HG02798 (cell line): Measurements from ENCODE around the gene CBY2.
A peak's percentile ranks its signal among the peaks of the same experiment; 100 is the strongest.

Experiments used
- ATAC-seq: cut with Tn5 transposase; IDR thresholded peaks from one replicate; pipeline ENCODE4 v1.9.1; 2021; ENCODE audit warnings: mild to moderate bottlenecking; ENCODE audit not compliant: unreplicated experiment, poor library complexity

CBY2 gene

DNA sequence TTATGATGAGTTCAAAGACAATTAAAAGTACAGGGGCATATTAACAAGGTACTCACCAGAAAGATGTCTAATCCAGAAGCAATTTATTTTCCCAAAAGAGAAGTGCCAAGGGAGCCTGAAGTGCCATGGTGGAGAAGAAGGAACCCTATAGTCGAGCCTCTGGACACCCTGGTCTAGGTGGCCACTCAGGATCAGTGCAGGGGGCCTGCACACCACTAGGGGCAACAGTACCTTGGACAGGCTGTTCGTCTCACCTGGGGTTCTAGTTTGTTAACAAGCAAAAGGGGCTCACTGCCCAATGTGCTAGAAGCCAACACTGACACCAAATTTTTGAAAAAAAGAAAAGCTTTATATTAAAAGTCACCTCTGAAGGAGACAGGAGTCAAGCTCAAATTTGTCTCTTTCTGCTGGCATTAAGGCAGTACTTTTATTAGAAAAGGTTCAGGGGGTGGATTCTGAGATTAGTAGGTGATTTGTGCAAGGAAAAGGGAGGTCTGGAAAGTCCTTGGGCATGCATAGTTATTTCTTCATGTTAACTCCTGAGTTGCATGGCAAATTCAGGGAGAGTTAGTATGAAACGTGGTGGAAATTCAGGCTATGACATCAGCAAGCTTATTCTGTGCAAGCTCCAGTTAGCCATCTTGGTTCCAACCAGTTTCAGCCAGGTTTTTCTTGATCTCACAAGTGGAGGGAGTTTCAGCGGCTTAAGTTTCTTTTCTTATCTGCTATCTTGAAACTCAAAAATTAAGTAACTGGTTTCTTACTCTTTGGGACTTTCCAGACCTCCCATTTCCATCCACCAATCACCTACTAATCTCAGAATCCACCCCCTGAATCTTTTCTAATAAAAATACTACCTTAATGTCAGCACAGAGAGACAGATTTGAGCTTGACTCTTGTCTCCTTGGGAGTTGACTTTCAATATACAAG, 884 bp upstream of the CBY2 start:
- peak; percentile 71 for ATAC-seq

DNA sequence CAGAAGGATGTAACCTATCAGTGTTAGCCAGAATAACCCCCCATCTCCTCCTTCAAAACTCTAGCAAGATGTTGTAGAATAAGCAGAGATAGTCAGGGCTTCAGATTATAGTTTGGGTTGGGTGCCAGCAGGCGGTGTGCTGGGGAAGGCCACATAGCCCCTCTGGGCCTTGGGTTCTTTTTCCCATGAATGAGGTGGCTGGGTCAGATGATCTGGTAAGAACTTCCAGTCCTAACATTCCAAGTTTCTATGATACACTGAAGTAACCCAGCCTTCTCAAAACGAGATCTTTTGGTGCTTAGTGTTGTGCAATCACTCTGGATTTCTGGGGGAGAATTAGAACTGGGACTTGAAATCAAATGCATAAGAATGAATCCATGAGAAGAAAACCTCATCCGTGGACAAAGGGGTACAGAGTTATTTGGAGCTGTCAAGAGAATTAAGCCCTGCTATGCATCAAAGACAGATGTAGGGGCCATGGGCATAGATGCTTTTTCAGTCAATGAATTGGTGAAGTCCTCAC, 810 bp downstream of the CBY2 start:
- ATAC-seq = no peak

DNA sequence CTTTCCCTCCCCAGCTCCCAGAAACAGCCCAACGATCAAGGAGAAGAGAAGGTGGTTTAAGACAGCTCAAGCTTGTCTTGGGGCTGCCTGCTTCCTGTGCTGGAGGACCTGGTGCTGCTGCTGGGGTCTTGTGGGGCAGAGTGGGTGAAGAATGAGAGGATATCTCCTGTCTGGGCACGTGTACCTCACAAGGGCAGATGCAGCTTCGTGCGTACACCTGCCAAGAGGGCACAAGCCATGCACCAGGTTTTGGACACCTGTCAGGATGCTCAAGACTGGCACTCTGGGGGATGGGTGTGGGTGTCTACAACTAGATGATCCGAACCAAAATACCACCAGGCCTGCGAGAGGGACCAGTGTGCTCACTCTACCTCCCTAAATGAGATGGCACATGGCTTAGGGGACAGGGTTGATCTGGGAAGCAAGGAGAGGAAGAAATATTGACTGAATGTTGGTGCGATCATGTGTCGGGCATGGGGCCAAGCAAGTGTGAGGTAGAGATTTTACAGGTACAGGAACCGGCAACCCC, 2.2 kb downstream of the CBY2 start:
- no peak for ATAC-seq

DNA sequence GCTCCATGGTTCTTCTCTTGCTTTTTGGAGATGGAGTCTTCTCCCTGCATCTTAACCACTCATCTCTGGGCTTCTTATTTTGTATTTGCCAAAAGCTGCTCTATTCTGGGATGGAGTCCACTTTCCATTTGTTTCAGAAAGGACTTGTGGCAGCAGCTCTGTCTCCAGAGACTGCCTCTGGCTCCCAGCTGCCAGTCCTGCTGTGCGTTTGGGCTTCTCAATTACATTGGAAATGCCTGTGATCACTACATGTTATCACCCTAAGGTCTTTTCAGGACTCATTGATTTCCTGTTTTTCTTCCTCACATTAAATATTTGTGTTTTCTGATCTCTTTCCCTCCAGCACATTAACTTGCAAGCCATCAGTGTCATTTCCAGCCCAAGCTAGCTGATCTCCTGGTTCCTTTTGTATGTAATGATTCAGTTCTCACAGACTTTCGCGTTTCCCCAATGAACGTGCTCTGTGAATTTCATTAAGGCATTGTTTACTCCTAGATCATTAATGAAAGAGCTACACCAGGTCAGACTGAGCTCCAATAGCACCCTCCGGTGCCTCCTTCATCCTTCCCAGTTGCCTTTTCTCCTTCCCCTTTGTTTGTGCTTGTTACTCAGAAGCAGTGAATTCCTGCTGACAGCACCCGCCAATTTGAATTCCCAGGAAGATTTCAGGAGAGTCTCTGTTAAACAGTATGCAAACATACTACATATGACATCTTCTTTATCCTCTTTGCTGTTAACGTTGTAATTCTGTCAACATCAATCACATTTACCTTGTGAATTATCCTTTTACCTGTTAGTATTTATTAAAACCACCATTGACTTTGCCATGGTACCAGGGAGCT, 3.0 kb downstream of the CBY2 start:
- ATAC-seq = no peak

DNA sequence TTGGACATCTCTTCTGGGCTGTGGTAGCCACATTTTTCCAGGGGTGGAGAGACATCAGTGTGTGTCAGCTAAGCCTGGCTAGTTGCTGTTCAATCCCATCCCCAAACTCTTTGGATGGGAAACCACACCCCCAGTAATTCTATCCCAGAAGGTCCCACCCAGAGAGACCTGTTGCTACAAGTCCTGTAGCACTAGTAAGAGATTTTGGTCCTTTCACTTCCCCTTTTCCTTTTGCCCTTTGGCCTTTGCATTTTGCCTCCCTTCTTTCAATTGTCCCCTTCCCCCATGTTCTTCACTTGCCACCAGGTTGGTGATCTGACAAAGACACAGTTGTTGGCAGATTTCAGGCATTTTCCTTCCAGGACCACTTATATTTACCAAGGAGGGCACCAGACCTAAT, 3.8 kb downstream of the CBY2 start:
- peak; percentile 36 for ATAC-seq

DNA sequence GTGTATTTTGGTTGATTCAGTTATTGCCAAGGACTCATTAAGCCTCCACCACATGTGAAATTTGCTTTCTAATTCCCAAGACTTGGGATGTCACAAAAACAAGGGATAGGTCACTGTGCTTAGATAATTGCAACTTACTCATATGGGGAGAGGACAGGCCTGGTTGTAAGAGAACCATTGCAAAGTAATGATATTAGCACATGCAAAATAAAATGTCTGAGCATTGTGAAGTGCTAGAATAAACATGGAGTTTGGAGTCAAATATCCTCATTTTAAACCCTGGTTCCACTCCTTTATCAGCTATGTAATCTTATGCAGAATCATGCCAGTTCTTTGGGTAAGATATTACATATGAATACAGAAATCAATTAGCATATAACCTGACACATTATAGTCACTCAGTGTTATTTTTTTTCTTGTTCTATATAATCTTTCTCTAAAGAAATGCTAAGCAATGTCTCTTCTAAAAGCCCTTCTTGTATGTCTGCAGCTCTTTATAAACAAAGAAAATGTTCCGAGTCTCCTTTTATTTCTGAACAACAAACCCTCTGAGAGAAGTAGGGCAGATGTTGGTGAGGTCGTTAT, 5.5 kb downstream of the CBY2 start:
- no peak for ATAC-seq

DNA sequence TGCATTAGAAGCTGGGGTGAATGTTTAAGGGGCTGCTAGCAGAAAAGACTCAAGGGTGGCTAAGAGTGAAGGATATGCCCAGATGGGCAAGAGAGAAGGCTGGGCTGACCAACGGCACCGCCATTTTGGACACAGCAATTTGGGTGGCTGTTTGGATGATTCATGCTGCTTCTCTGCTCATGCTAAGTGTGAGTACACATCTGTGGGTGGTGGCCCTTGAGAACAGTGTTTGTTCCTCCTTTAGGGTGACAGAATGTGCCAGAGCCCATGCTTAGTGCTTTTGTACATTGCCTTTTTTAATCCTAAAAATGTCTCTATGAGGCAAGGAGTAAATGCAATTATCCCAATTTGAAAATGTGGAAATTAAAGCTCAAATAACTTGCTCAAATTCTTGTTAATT, 9.8 kb downstream of the CBY2 start:
- ATAC-seq = no peak

DNA sequence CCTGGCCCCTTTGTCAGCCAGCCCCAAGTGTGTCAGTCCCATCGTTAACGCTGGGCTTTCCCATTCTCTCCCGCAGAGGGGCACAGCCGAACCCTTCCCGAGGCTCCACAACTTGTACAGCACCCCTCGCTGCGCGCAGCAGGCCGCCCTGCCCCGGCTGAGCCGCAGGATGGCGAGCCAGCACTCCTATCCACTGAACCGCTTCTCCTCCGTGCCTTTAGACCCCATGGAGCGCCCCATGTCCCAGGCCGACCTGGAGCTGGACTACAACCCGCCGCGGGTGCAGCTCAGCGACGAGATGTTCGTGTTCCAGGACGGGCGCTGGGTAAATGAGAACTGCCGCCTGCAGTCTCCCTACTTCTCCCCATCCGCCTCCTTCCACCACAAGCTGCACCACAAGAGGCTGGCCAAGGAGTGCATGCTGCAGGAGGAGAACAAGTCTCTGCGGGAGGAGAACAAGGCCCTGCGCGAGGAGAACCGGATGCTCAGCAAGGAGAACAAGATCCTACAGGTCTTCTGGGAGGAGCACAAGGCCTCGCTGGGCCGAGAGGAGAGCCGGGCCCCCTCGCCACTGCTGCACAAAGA, 11.1 kb downstream of the CBY2 start:
- ATAC-seq = no peak

DNA sequence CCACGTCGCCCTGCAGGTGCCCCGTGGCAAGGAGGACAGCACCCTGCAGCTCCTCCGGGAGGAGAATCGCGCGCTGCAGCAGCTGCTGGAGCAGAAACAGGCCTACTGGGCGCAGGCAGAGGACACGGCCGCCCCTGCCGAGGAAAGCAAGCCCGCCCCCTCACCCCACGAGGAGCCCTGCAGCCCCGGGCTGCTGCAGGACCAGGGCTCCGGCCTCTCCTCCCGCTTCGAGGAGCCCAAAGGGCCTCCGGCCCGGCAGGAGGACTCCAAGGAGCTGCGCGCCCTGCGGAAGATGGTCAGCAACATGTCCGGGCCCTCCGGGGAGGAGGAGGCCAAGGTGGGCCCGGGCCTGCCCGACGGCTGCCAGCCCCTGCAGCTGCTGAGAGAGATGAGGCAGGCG, 11.6 kb downstream of the CBY2 start:
- ATAC-seq = no peak

DNA sequence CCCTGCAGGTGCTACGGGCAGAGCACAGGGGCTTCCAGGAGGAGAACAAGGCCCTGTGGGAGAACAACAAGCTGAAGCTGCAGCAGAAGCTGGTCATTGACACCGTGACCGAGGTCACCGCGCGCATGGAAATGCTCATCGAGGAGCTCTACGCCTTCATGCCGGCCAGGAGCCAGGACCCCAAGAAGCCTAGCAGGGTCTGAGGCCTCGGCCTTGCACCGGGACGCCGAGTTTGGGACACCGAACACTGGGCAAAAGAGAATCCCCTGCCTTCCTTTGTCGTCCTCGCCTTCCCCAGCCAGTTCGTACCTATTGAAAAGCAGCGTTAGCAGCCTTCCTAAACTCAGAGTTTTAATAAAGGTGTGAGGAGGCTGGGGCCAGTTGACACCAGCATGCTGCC, 12.1 kb downstream of the CBY2 start:
- ATAC-seq = no peak

DNA sequence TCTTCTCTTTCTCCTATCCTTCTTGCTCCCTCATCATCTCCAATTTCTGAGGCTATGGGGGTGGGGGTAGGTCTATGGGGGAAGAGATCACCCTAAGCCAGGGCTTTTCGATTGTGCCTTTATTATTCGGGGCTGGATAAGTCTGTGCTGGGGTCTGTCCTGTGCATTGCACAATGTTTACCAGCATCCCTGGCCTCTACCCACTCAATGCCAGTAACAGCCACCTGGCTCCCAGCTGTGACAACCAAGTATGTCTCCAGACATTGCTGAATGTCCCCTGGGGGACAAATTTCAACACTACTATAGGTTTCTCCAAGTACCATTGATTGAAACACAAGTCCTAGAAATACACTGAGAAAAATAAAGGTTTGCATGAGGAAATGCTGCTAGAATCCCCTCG, 13.2 kb downstream of the CBY2 start:
- ATAC-seq = no peak

DNA sequence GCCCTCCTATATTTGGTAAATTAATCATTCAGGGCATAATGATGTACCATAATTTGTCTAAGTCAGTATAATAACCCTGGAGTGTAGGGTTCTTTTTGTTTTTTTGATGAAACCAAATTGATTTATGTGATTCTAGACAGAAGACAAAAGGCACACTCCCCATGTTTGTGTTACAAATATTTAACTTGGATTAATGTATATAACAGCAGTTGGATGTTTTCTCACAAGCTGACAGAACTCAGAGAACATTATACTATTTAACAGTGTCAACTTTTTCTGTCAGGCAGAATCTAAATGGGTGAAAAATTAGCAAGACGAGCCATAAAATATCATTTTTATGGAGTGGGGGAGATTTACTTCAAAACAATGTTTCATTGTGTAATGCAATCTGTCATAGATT, 15.2 kb downstream of the CBY2 start:
- ATAC-seq = no peak

DNA sequence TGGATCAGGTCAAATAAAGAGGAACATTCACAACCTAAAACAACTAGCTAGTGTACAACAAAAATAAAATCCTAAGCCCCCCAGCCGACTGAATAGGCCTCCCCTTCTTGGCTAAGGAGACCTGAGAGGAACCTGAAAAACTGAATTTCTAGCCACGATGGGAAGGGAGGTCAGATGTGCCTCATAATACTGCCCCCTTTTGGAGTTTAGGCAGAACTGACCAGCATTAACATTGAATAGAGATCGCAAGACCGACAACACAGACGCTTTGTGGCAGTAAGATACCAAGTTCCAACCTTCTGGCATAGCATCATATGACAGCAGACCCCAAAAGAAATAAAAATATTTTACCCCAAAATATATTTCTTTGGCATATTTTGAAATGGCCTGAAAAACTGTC, 15.9 kb downstream of the CBY2 start:
- ATAC-seq = peak; percentile 58

DNA sequence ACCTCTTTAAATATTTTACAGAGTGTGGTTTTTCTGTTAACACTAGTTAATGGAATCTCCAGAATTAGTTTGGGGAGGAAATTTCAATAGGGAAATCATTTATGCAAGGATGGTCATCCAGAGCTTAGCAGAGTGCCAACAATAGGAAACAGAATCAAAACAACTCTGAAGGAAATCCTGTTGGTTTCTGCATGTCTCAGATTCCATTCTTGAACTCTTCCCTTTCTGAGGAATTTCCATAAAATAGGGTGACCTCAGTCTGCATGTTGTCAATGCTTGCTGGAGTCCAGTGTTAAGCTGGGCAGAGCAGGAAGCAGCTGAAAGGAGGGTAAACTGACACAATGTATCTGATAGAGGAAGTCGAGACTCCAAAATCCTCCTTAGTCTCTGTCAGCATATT, 16.9 kb downstream of the CBY2 start:
- ATAC-seq = no peak

DNA sequence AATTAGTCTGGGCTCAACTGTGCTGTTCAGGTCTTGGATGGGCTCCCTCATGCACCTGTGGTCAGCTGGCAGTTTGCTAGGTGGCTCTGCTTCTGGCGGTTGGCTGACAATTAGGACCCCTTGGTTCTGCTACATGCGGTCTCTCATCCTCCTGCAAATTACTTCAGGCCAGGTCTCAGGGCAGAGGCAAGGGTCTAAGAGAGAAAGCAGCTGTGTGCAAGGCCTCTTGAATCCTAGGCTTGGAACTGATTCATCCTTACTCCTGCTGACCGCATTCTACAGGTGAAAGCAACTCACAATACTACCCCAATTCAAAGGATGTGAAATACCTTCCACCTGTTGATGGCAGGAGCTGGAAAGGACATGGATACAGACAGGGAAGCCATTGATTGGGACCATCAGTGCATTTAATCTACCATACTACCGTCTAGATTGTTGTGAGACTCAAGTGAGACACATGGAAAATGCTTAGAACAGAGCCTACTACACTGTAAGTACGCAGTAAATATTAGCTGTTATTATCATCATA, 19.1 kb downstream of the CBY2 start:
- ATAC-seq = no peak

DNA sequence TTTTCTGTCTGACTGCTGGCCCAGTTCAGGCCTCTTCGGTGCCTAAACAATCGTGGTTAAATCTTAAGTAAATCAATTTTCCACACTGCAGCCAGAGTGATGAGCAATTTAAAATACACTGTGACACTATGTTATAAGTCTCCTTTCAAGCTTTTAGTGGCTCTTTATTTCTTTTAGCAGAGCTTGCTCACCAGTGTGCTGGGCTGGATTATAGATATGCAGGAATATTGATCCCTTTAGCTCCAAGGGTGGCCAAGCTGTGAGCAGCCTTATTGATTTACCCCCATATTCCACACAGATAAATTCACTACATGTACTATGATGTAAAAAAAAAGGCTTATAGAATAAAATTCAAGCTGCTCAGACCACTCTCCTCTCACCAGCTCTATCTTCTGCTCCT, 21.7 kb downstream of the CBY2 start:
- ATAC-seq = no peak

DNA sequence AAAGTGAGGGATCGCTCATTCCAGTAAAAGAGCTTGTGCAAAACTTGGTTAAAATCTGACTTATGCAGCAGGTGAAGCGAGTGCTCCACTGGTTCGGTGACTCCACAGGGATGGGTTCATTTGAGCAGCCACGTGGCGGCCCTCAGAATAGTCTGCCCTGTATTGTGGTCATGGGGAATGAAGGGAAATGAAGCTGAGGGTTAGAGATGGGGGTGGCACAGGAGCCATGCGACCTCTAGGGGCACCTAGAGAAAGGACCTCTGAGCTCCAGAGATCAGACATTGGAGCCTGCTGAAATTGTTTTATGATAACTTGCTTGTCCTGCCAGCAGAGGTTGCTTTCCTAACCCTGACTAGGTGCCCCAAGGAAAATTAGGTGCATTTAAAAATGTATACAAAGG, 26.6 kb downstream of the CBY2 start:
- ATAC-seq = peak; percentile 62

DNA sequence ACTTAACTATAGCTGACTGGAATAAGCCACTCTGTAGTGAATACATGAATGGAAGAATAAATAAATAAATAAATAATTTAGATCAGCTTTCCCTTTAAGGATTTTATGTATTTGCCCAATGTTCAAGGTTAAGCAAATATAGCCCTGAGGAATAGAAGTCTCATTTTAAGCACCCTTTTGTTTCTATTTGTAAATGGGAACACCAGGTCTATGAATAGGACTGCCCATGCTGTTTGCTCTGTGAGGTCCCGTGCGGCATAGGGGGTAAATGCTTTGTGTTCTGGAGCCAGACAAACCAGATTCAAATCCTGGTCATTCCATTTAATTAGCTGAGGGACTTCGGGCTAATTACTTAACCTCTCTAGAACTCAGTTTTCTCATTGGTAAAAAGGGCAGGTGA, 29.3 kb downstream of the CBY2 start:
- ATAC-seq = no peak

DNA sequence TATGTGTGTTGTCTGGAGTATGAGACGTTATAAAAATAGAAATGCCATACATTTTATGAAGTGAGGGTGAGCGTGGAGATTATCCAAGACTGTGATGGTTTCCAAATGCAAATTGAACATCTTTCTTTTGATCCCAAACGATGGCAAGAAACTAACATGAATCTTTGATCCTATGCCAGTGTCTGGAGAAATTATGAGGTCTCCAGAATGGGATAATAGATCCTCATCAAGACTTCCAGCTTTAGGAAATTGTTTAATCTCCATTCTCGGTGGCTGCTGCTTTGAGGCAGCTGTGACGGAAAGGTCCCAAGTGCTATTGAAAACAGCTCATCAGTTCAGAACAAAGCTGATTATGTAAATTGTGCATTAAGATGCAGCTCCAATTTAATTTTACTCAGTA, 30.8 kb downstream of the CBY2 start:
- no peak for ATAC-seq

DNA sequence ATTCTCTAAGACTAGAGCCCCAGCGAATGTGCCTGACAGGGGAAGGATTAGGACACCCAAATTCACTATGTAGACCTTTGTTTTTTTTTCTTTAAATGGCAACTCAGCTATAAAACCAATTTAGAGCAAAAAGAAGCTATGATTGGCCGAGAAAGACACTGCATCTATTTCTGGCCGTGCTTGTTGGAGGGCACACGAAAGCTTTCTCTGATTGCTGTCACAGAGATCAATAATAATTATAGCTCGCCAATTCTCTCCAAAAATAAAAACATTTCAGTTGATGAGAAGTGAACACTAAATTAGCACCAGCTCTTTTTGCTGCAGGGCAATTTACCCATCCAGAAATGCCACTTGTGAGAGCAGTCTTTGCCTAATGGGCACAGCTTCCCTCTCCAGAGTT, 31.2 kb downstream of the CBY2 start:
- ATAC-seq = no peak
